Calu3 (cell line): ENCODE data around the gene CPEB1. TPM values are rescaled to one million over a fixed set of nuclear protein-coding genes. Genes with fewer than 3 reads are reported as not detected.
"Not testable (repeated sequence)": the region's sequence is repeated elsewhere in the genome, so short reads cannot be mapped to it uniquely, and the experiment has no call there.

Experiments
- BruUV-seq: library from RNA; stranded (reverse); fragments of 400-500 nt; replicated peaks from 2 replicates; lab custom pipeline; 2021; lab: Mats Ljungman, UMichigan
- CTCF ChIA-PET: fragments of 300-600 bp; sonication (Branson Sonifier 250); formaldehyde crosslinking; loops from one replicate; lab custom pipeline; 2022; ENCODE audit warnings: antibody characterized with exemption; lab: Charles Lee
- DNase-seq: peaks from one replicate; pipeline ENCODE4 v3.0.0; 2022
- H3K27ac Mint-ChIP-seq: one replicate; pipeline ENCODE4 v1.8.0; 2022; ENCODE audit warnings: mixed read lengths; ENCODE audit not compliant: unreplicated experiment
- H3K27me3 Mint-ChIP-seq: one replicate; pipeline ENCODE4 v1.8.0; 2022; ENCODE audit warnings: mixed read lengths; ENCODE audit not compliant: unreplicated experiment
- H3K36me3 Mint-ChIP-seq: one replicate; pipeline ENCODE4 v1.8.0; 2022; ENCODE audit warnings: mild to moderate bottlenecking, moderate library complexity, mixed read lengths; ENCODE audit not compliant: insufficient read depth, unreplicated experiment
- H3K4me1 Mint-ChIP-seq: one replicate; pipeline ENCODE4 v1.8.0; 2022; ENCODE audit warnings: mild to moderate bottlenecking, low read depth, mixed read lengths; ENCODE audit not compliant: unreplicated experiment
- H3K4me3 Mint-ChIP-seq: one replicate; pipeline ENCODE4 v1.8.0; 2022; ENCODE audit warnings: mild to moderate bottlenecking, low read depth, moderate library complexity, mixed read lengths; ENCODE audit not compliant: unreplicated experiment
- H3K9me3 Mint-ChIP-seq: one replicate; pipeline ENCODE4 v1.8.0; 2022; ENCODE audit warnings: low read depth, mixed read lengths; ENCODE audit not compliant: unreplicated experiment
- intact Hi-C: fragments of 100-400 bp; cut with micrococcal nuclease; formaldehyde crosslinking; loops from one replicate; pipeline ENCODE4 v1.10.0; 2022; ENCODE audit not compliant: unreplicated experiment
- total RNA-seq: library from RNA; stranded (reverse); gene quantifications from 2 replicates; pipeline ENCODE4 v1.2.3, GENCODE V29; 2022
- TF ChIP-seq, protein P1 (sequence below): fragments of 200-600 bp; IDR thresholded peaks from one replicate; pipeline ENCODE4 v1.8.0; 2022; ENCODE audit warnings: antibody characterized with exemption; ENCODE audit not compliant: unreplicated experiment

The CPEB1 gene
- total RNA-seq, 1 experiment from 2014 or later, result 5.3 TPM

DNA sequence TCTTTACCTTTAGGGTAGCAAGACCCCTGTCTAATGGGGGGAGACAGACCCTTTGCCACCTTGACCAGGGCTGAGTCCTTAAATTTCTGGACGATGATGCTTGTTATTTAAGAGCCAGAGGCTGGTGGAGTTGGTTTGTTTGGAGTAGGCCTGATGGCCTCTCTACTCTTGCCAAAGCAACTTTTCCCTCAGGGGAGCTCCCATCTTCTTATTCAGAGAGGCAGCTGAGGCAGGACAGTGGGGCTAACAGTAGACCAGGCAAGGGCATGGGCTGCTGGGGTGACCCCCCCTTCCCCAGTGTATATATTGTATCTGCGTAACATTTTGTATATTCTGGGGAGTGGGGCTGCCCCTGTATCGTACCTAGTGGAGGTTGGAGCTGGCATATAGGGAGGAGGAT lies 117.2 kb downstream of the CPEB1 start:
- H3K27ac Mint-ChIP-seq, result no peak overlapping the region
- peaks cover 13% of the 10 kb centered on the region for H3K4me1 Mint-ChIP-seq
- DNase-seq, result no peak
- CTCF ChIA-PET, result interaction anchor here (1.2 to 1.6 kb wide), 3 partner anchors 10 to 480 kb away, joined by 3 to 15 read pairs (median 5); partner anchors contain the start of gene RPS17
- no peaks in the 10 kb centered on the region for H3K27me3 Mint-ChIP-seq
- peaks cover 17% of the 10 kb centered on the region for H3K36me3 Mint-ChIP-seq
- H3K9me3 Mint-ChIP-seq, result no peaks in the 10 kb centered on the region
- no peak overlapping the region for H3K4me3 Mint-ChIP-seq
- TF ChIP-seq, protein P1, sequence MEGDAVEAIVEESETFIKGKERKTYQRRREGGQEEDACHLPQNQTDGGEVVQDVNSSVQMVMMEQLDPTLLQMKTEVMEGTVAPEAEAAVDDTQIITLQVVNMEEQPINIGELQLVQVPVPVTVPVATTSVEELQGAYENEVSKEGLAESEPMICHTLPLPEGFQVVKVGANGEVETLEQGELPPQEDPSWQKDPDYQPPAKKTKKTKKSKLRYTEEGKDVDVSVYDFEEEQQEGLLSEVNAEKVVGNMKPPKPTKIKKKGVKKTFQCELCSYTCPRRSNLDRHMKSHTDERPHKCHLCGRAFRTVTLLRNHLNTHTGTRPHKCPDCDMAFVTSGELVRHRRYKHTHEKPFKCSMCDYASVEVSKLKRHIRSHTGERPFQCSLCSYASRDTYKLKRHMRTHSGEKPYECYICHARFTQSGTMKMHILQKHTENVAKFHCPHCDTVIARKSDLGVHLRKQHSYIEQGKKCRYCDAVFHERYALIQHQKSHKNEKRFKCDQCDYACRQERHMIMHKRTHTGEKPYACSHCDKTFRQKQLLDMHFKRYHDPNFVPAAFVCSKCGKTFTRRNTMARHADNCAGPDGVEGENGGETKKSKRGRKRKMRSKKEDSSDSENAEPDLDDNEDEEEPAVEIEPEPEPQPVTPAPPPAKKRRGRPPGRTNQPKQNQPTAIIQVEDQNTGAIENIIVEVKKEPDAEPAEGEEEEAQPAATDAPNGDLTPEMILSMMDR, result no peak
- BruUV-seq, result no TSS peak
- intact Hi-C loops, result loop anchor here (2.0 kb wide), 1 partner anchor 471 kb away; no protein-coding TSS in a partner anchor

DNA sequence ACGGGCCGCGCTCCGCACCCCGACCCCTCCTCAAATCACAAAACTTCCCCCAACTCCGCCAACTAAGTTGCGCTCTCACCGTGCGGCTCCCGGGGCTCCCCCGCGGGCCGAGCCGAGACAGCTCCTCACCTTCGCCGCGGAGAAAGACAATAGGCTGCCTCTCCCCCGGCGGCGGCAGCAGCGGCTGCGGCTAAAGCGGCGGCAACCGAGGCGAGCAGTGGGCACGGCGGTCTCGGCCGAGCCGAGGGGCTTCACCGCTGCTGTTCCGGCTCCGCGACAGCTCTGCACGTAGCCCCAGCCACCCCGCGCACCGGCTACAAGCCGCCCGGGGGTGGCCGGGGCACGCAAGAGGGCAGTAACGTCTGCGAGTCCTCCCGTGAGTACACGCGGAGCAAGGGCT lies 133.6 kb downstream of the CPEB1 start:
- intact Hi-C loops, result not testable (repeated sequence)

DNA sequence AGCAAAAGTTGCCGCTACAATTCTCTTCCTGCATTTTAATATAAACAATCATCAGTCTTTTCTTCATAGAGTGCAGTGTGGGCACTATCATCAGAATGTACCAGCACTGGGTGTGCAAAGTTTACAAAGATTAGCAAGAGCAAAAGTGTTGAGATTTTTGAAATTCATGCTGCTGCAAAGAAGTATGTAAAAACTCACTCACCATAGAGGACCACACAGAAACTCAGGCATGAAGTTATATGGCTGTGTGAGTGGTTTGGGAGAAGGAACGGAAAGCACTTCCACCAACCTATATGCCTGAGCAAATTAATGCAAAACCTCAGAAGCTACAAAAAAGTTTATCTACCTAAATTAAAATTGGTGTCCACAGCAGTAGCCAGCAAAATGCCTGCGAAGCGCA lies 139.5 kb downstream of the CPEB1 start:
- H3K9me3 Mint-ChIP-seq, H3K4me3 Mint-ChIP-seq, H3K27me3 Mint-ChIP-seq, H3K36me3 Mint-ChIP-seq, H3K4me1 Mint-ChIP-seq, DNase-seq, intact Hi-C loops, CTCF ChIA-PET, H3K27ac Mint-ChIP-seq, BruUV-seq: not testable (repeated sequence)

More for the DNA sequence above, 133.6 kb downstream of the CPEB1 start:
- DNase-seq, BruUV-seq, H3K27ac Mint-ChIP-seq, CTCF ChIA-PET, H3K9me3 Mint-ChIP-seq, H3K4me3 Mint-ChIP-seq, H3K4me1 Mint-ChIP-seq, H3K27me3 Mint-ChIP-seq, H3K36me3 Mint-ChIP-seq: not testable (repeated sequence)

DNA sequence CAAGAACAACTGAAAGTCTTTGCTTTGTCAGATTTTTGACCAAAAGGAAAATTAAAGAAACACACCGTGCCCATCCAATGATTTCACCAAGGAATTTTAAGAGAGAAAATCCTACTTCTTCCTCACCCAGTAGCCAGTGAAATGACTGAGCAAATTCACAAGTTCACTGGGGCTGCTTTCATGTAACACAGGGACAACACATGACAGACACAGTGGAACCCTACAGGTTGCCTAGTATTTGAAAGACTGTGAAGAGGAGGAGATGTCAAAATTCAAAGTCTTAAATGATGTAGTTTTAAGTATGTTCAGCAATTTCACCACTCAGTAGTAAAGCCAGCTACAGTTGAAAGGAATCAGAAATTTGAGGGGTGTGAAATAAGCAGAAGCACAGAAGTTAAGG lies 140.1 kb downstream of the CPEB1 start:
- CTCF ChIA-PET, result not testable (repeated sequence)

DNA sequence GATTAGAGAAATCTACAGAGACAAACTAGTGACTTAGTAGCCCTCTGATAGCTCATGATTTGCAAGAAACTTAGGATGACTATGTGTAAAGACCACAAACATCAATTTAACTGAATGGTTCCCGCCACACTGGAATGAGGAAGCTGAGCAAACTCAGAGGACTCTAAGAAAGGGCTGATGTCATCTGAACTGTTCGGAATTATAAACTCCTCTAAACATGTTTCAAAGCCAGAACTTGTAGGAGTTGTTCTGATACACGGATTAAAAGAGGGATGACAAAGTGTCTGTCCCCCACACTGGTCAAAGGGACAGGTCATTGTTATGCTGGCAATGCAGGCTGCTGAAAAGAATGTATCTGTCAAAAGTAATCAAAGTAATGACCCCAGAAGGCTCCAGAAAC lies 141.3 kb downstream of the CPEB1 start:
- H3K4me1 Mint-ChIP-seq, CTCF ChIA-PET, H3K9me3 Mint-ChIP-seq, H3K36me3 Mint-ChIP-seq, intact Hi-C loops, H3K4me3 Mint-ChIP-seq, H3K27ac Mint-ChIP-seq, DNase-seq, BruUV-seq, H3K27me3 Mint-ChIP-seq: not testable (repeated sequence)

More for the DNA sequence above, 140.1 kb downstream of the CPEB1 start:
- H3K27me3 Mint-ChIP-seq, intact Hi-C loops, H3K9me3 Mint-ChIP-seq, DNase-seq, H3K27ac Mint-ChIP-seq, H3K4me1 Mint-ChIP-seq, H3K36me3 Mint-ChIP-seq, H3K4me3 Mint-ChIP-seq: not testable (repeated sequence)
- BruUV-seq, result TSS peak; percentile 4

DNA sequence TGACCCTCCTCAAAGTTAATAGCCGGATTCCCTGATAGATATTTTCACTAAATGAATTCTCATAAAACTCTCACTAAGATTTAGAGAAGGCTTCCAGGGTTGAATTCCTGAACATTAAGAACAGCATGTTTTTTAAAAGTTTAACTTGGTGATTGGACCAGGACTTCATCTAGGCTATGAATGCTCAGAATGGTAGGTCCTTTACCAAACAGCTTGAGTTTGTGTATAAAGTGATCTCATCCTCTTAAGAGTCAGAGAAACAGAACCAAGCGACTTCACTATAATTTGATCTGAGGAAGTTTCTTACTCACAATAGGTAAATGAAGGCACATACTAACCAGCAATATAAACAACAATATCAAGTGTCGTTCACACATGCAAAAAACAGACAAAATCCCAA lies 143.1 kb downstream of the CPEB1 start:
- DNase-seq, H3K4me1 Mint-ChIP-seq, BruUV-seq, H3K27ac Mint-ChIP-seq, H3K36me3 Mint-ChIP-seq, CTCF ChIA-PET, H3K4me3 Mint-ChIP-seq, intact Hi-C loops, H3K27me3 Mint-ChIP-seq, H3K9me3 Mint-ChIP-seq: not testable (repeated sequence)

DNA sequence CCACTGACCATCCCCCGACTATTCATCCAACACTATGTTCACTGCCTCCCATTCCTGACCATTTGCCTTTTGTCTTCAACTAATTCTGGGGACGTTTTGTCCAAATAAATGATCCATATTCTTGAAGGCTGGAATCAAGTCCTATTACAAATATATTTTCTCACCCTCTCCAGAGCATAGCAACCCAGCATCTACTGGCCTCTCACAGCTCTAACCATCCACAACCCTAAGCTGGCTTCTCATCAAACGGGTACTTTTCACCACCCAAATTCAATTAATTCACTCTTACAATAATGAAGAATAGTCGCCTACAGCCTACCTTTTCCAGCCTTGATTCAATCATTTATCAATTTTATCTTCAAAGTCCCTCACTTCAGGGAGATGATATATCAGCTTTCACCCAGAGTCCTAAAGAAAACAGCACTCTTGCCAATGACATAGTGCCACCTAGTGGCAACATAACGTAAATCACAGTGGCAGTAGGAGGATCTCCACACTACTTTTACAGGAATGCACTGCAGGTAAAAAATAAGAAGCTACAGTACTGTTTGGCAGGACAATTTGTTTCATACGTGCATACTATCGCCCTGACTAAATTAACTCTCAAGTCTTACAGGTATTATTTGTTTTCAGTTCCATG lies 144.3 kb downstream of the CPEB1 start:
- H3K27ac Mint-ChIP-seq, intact Hi-C loops, H3K9me3 Mint-ChIP-seq, H3K27me3 Mint-ChIP-seq, H3K36me3 Mint-ChIP-seq, BruUV-seq, CTCF ChIA-PET, H3K4me1 Mint-ChIP-seq, H3K4me3 Mint-ChIP-seq: not testable (repeated sequence)
- peak; percentile 28 for DNase-seq

DNA sequence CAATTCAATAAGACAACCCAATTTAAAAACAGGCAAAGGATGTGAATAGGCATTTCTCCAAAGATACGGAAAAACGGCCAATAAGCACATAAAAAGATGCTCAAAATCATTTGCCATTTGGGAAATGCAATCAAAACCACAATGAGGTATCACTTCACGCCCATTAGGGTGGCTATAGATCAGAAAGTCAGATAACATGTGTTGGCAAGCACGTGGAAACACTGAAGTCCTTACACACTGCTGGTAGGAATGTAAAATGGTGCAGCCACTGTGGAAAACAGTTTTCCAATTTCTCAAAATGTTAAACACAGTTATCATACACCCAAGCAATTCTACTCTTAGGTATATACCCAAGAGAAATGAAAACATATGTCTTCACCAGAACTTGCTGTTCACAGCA lies 146.4 kb downstream of the CPEB1 start:
- CTCF ChIA-PET, H3K27me3 Mint-ChIP-seq, BruUV-seq, H3K4me3 Mint-ChIP-seq, DNase-seq, H3K27ac Mint-ChIP-seq, H3K4me1 Mint-ChIP-seq, H3K36me3 Mint-ChIP-seq, intact Hi-C loops, H3K9me3 Mint-ChIP-seq: not testable (repeated sequence)

DNA sequence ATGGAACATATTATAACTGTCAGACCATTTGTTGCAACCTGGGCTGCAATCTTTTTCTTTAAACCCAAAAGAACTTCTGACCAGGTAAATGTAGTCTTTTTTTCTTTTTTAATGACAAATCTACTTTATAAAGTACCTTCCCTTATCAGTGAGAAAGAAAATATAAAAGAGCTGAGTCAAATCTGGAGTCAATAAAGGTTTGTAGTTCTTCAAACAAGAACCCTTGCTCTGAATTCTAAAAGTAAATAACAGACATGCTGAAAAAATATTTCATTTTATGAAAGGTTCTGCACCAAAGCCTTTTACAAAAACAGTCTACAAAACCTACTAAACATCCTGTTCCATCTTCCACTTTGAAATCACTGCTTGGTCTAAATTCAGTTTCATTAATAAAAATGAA lies 149.2 kb downstream of the CPEB1 start:
- CTCF ChIA-PET, result interaction anchor here (0.7 kb wide), 1 partner anchor 681 kb away, joined by 3 read pairs; no protein-coding TSS in a partner anchor
- not testable (repeated sequence) for BruUV-seq

More for the DNA sequence above, 149.2 kb downstream of the CPEB1 start:
- H3K4me3 Mint-ChIP-seq, DNase-seq, intact Hi-C loops, H3K36me3 Mint-ChIP-seq, H3K4me1 Mint-ChIP-seq, H3K9me3 Mint-ChIP-seq, H3K27me3 Mint-ChIP-seq, H3K27ac Mint-ChIP-seq: not testable (repeated sequence)
